Activated naive CD8-positive, alpha-beta T cell treated with anti-CD3 and anti-CD28 coated beads, Interleukin-2, amount 50 U/mL, for 24 hours (primary cell): Measurements from ENCODE around the gene PNLIPRP1.

Experiments used
- ATAC-seq: fragments of 150-1000 bp; cut with Tn5 transposase; one replicate; pipeline ENCODE4 v1.10.0; 2021
- DNase-seq: peaks from one replicate; pipeline ENCODE4 v3.0.0; 2021
- H3K27ac Mint-ChIP-seq: one replicate; pipeline ENCODE4 v1.8.0; 2021; ENCODE audit warnings: mild to moderate bottlenecking, mixed read lengths
- H3K27me3 Mint-ChIP-seq: one replicate; pipeline ENCODE4 v1.8.0; 2021; ENCODE audit warnings: mixed read lengths
- H3K36me3 Mint-ChIP-seq: one replicate; pipeline ENCODE4 v1.8.0; 2021; ENCODE audit warnings: low read depth, mixed read lengths
- H3K4me1 Mint-ChIP-seq: one replicate; pipeline ENCODE4 v1.8.0; 2021; ENCODE audit warnings: mixed read lengths
- H3K4me3 Mint-ChIP-seq: one replicate; pipeline ENCODE4 v1.8.0; 2021; ENCODE audit warnings: mild to moderate bottlenecking, moderate library complexity, mixed read lengths
- H3K9me3 Mint-ChIP-seq: one replicate; pipeline ENCODE4 v1.8.0; 2021; ENCODE audit warnings: mixed read lengths

Gene PNLIPRP1

GRCh38 chr10:116590590-116591444, at the start of gene PNLIPRP1:
TSS of gene PNLIPRP1 (plus strand) at chr10:116590959. CDS start at chr10:116591130, 171 bp downstream.
- no peaks in the 10 kb centered on the region for H3K36me3 Mint-ChIP-seq
- H3K27ac Mint-ChIP-seq = no peak within 1 kb of the TSS
- peaks cover 3% of the 10 kb centered on the region for H3K27me3 Mint-ChIP-seq
- H3K4me1 Mint-ChIP-seq = no peaks in the 10 kb centered on the region
- DNase-seq = no peak
- no peak within 1 kb of the TSS for H3K4me3 Mint-ChIP-seq
- no peak for ATAC-seq
- H3K9me3 Mint-ChIP-seq = no peaks in the 10 kb centered on the region

- H3K27me3 Mint-ChIP-seq = no peaks in the 10 kb centered on the region
- no peaks in the 10 kb centered on the region for H3K36me3 Mint-ChIP-seq
- no peak overlapping the region for H3K27ac Mint-ChIP-seq
- peaks cover 5% of the 10 kb centered on the region for H3K9me3 Mint-ChIP-seq
- ATAC-seq = no peak
- no peak for DNase-seq
- no peak overlapping the region for H3K4me3 Mint-ChIP-seq
- no peaks in the 10 kb centered on the region for H3K4me1 Mint-ChIP-seq
These were observed 48.6 kb upstream of the PNLIPRP1 start for GRCh38 chr10:116542007-116542677.

GRCh38 chr10:116545122-116545521, 45.6 kb upstream of the PNLIPRP1 start:
- no peak for ATAC-seq
- H3K4me3 Mint-ChIP-seq = no peak overlapping the region
- no peak for DNase-seq
- no peaks in the 10 kb centered on the region for H3K9me3 Mint-ChIP-seq
- no peak overlapping the region for H3K27ac Mint-ChIP-seq
- H3K36me3 Mint-ChIP-seq = no peaks in the 10 kb centered on the region
- no peaks in the 10 kb centered on the region for H3K27me3 Mint-ChIP-seq
- no peaks in the 10 kb centered on the region for H3K4me1 Mint-ChIP-seq

GRCh38 chr10:116545756-116546155, 45.0 kb upstream of the PNLIPRP1 start, which contains the start of gene PNLIP:
TSS of gene PNLIP (plus strand) at chr10:116545931. CDS start at chr10:116546093, 162 bp downstream.
- H3K36me3 Mint-ChIP-seq = no peaks in the 10 kb centered on the region
- no peaks in the 10 kb centered on the region for H3K9me3 Mint-ChIP-seq
- H3K27me3 Mint-ChIP-seq = no peaks in the 10 kb centered on the region
- no peak within 1 kb of the TSS for H3K27ac Mint-ChIP-seq
- H3K4me1 Mint-ChIP-seq = no peaks in the 10 kb centered on the region
- ATAC-seq (no peak), DNase-seq (no peak)
- no peak within 1 kb of the TSS for H3K4me3 Mint-ChIP-seq

- Mint-ChIP-seq H3K36me3 (no peaks in the 10 kb centered on the region), H3K9me3 (no peaks in the 10 kb centered on the region), H3K4me1 (no peaks in the 10 kb centered on the region), H3K27ac (no peak overlapping the region), H3K27me3 (no peaks in the 10 kb centered on the region), H3K4me3 (no peak overlapping the region)
- ATAC-seq (no peak), DNase-seq (no peak)
These were observed 42.5 kb upstream of the PNLIPRP1 start for GRCh38 chr10:116548301-116548700.

- Mint-ChIP-seq H3K27ac (no peak overlapping the region), H3K27me3 (no peaks in the 10 kb centered on the region), H3K9me3 (no peaks in the 10 kb centered on the region), H3K4me3 (no peak overlapping the region), H3K4me1 (no peaks in the 10 kb centered on the region), H3K36me3 (no peaks in the 10 kb centered on the region)
- no peak for ATAC-seq
- no peak for DNase-seq
These were observed 37.3 kb upstream of the PNLIPRP1 start for GRCh38 chr10:116553378-116553980.

- H3K4me1 Mint-ChIP-seq = no peaks in the 10 kb centered on the region
- ATAC-seq (no peak), DNase-seq (no peak)
- H3K4me3 Mint-ChIP-seq = no peak overlapping the region
- no peak overlapping the region for H3K27ac Mint-ChIP-seq
- no peaks in the 10 kb centered on the region for H3K27me3 Mint-ChIP-seq
- no peaks in the 10 kb centered on the region for H3K9me3 Mint-ChIP-seq
- no peaks in the 10 kb centered on the region for H3K36me3 Mint-ChIP-seq
These were observed 36.1 kb upstream of the PNLIPRP1 start for GRCh38 chr10:116554628-116555027.

GRCh38 chr10:116555880-116556279, 34.9 kb upstream of the PNLIPRP1 start:
- H3K27ac Mint-ChIP-seq = no peak overlapping the region
- no peak for DNase-seq
- H3K4me3 Mint-ChIP-seq = no peak overlapping the region
- no peaks in the 10 kb centered on the region for H3K4me1 Mint-ChIP-seq
- no peaks in the 10 kb centered on the region for H3K27me3 Mint-ChIP-seq
- H3K36me3 Mint-ChIP-seq = no peaks in the 10 kb centered on the region
- H3K9me3 Mint-ChIP-seq = no peaks in the 10 kb centered on the region
- no peak for ATAC-seq

- no peak for DNase-seq
- no peaks in the 10 kb centered on the region for H3K36me3 Mint-ChIP-seq
- H3K27ac Mint-ChIP-seq = no peak overlapping the region
- H3K9me3 Mint-ChIP-seq = no peaks in the 10 kb centered on the region
- ATAC-seq = no peak
- H3K27me3 Mint-ChIP-seq = no peaks in the 10 kb centered on the region
- no peaks in the 10 kb centered on the region for H3K4me1 Mint-ChIP-seq
- H3K4me3 Mint-ChIP-seq = no peak overlapping the region
These were observed 33.4 kb upstream of the PNLIPRP1 start for GRCh38 chr10:116557305-116557880.

- Mint-ChIP-seq H3K4me3 (no peak overlapping the region), H3K4me1 (no peaks in the 10 kb centered on the region), H3K27me3 (peaks cover 2% of the 10 kb centered on the region), H3K36me3 (no peaks in the 10 kb centered on the region), H3K27ac (no peak overlapping the region), H3K9me3 (no peaks in the 10 kb centered on the region)
- ATAC-seq (no peak), DNase-seq (no peak)
These were observed 25.2 kb upstream of the PNLIPRP1 start for GRCh38 chr10:116565534-116565933.

- no peak overlapping the region for H3K4me3 Mint-ChIP-seq
- DNase-seq = no peak
- peaks cover 2% of the 10 kb centered on the region for H3K27me3 Mint-ChIP-seq
- no peak for ATAC-seq
- no peaks in the 10 kb centered on the region for H3K9me3 Mint-ChIP-seq
- H3K4me1 Mint-ChIP-seq = no peaks in the 10 kb centered on the region
- H3K27ac Mint-ChIP-seq = no peak overlapping the region
- H3K36me3 Mint-ChIP-seq = no peaks in the 10 kb centered on the region
These were observed 23.8 kb upstream of the PNLIPRP1 start for GRCh38 chr10:116566932-116567331.

GRCh38 chr10:116567335-116567734, 23.4 kb upstream of the PNLIPRP1 start:
- no peak overlapping the region for H3K27ac Mint-ChIP-seq
- no peaks in the 10 kb centered on the region for H3K9me3 Mint-ChIP-seq
- DNase-seq = no peak
- peaks cover 2% of the 10 kb centered on the region for H3K27me3 Mint-ChIP-seq
- ATAC-seq = no peak
- no peaks in the 10 kb centered on the region for H3K4me1 Mint-ChIP-seq
- H3K36me3 Mint-ChIP-seq = no peaks in the 10 kb centered on the region
- H3K4me3 Mint-ChIP-seq = no peak overlapping the region

GRCh38 chr10:116574797-116575196, 16.0 kb upstream of the PNLIPRP1 start:
- DNase-seq (no peak), ATAC-seq (no peak)
- Mint-ChIP-seq H3K27ac (no peak overlapping the region), H3K4me3 (no peak overlapping the region), H3K27me3 (peaks cover 3% of the 10 kb centered on the region), H3K4me1 (no peaks in the 10 kb centered on the region), H3K36me3 (no peaks in the 10 kb centered on the region), H3K9me3 (peaks cover 4% of the 10 kb centered on the region)

GRCh38 chr10:116587878-116588591, 2.7 kb upstream of the PNLIPRP1 start:
- H3K9me3 Mint-ChIP-seq = no peaks in the 10 kb centered on the region
- H3K4me1 Mint-ChIP-seq = no peaks in the 10 kb centered on the region
- H3K27ac Mint-ChIP-seq = no peak overlapping the region
- H3K27me3 Mint-ChIP-seq = peaks cover 1% of the 10 kb centered on the region
- H3K4me3 Mint-ChIP-seq = no peak overlapping the region
- no peaks in the 10 kb centered on the region for H3K36me3 Mint-ChIP-seq
- DNase-seq (no peak), ATAC-seq (no peak)
